ENCODE results near the gene THBD. TPM values are rescaled to one million over a fixed set of nuclear protein-coding genes. Genes with fewer than 3 reads are reported as not detected.

THBD gene
- total RNA-seq, 1 experiment from 2014 or later = not detected

GRCh38 chr20:23092861-23093495 is 43.5 kb upstream of the THBD start:
- H3K27ac Mint-ChIP-seq (ENCODE audit: unreplicated experiment) = no peak overlapping the region
- DNase-seq = no peak
- CTCF ChIA-PET = no interaction called here
- no peaks in the 10 kb centered on the region for H3K4me1 Mint-ChIP-seq (ENCODE audit: low read depth, unreplicated experiment)
- no peak overlapping the region for H3K4me3 Mint-ChIP-seq (ENCODE audit: low read depth, unreplicated experiment)
- BruUV-seq (replicated peaks) = no TSS peak
- H3K27me3 Mint-ChIP-seq (ENCODE audit: unreplicated experiment) = peaks cover 19% of the 10 kb centered on the region
- TF ChIP-seq, protein P1, sequence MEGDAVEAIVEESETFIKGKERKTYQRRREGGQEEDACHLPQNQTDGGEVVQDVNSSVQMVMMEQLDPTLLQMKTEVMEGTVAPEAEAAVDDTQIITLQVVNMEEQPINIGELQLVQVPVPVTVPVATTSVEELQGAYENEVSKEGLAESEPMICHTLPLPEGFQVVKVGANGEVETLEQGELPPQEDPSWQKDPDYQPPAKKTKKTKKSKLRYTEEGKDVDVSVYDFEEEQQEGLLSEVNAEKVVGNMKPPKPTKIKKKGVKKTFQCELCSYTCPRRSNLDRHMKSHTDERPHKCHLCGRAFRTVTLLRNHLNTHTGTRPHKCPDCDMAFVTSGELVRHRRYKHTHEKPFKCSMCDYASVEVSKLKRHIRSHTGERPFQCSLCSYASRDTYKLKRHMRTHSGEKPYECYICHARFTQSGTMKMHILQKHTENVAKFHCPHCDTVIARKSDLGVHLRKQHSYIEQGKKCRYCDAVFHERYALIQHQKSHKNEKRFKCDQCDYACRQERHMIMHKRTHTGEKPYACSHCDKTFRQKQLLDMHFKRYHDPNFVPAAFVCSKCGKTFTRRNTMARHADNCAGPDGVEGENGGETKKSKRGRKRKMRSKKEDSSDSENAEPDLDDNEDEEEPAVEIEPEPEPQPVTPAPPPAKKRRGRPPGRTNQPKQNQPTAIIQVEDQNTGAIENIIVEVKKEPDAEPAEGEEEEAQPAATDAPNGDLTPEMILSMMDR (IDR thresholded peaks at IDR 0.05; ENCODE audit: unreplicated experiment) = no peak
- H3K9me3 Mint-ChIP-seq (ENCODE audit: low read depth, unreplicated experiment) = no peaks in the 10 kb centered on the region
- H3K36me3 Mint-ChIP-seq (ENCODE audit: insufficient read depth, unreplicated experiment) = no peaks in the 10 kb centered on the region
- intact Hi-C loops (cut with micrococcal nuclease; ENCODE audit: unreplicated experiment) = no loop called here

GRCh38 chr20:23092384-23092756 is 42.9 kb upstream of the THBD start:
- intact Hi-C loops (cut with micrococcal nuclease; ENCODE audit: unreplicated experiment) = no loop called here
- CTCF ChIA-PET = no interaction called here
- Mint-ChIP-seq H3K27me3 (ENCODE audit: unreplicated experiment) (peaks cover 19% of the 10 kb centered on the region), H3K9me3 (ENCODE audit: low read depth, unreplicated experiment) (no peaks in the 10 kb centered on the region), H3K36me3 (ENCODE audit: insufficient read depth, unreplicated experiment) (no peaks in the 10 kb centered on the region), H3K27ac (ENCODE audit: unreplicated experiment) (no peak overlapping the region), H3K4me1 (ENCODE audit: low read depth, unreplicated experiment) (no peaks in the 10 kb centered on the region), H3K4me3 (ENCODE audit: low read depth, unreplicated experiment) (no peak overlapping the region)
- BruUV-seq (replicated peaks) = no TSS peak
- no peak for DNase-seq
- TF ChIP-seq, protein P1 (IDR thresholded peaks at IDR 0.05; ENCODE audit: unreplicated experiment) = no peak

- intact Hi-C loops (cut with micrococcal nuclease; ENCODE audit: unreplicated experiment) = no loop called here
- no peaks in the 10 kb centered on the region for H3K4me1 Mint-ChIP-seq (ENCODE audit: low read depth, unreplicated experiment)
Measured at GRCh38 chr20:23091721-23092383, 42.4 kb upstream of the THBD start.

DNA sequence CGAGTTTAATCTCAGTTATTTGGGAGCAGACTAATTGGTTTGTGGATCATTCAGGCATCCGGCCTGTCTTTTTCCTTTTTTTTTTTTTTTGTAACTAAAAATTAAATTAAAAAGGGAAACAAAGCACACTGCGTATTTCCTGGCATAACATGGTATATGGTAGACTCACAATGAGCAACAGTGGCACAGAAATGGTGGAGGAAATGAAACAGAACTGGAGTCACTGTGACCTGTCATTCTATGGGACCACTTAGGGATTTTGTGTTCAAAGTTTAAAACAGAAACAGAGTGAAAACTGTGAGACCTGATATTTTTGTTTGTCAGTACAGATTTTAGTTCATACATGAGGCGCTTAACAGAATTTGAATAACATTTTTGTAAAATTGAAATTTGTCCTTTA is 41.4 kb upstream of the THBD start:
- TF ChIP-seq, protein P1 (IDR thresholded peaks at IDR 0.05; ENCODE audit: unreplicated experiment) = no peak
- Mint-ChIP-seq H3K27me3 (ENCODE audit: unreplicated experiment) (peaks cover 19% of the 10 kb centered on the region), H3K27ac (ENCODE audit: unreplicated experiment) (no peak overlapping the region), H3K9me3 (ENCODE audit: low read depth, unreplicated experiment) (no peaks in the 10 kb centered on the region), H3K4me1 (ENCODE audit: low read depth, unreplicated experiment) (no peaks in the 10 kb centered on the region), H3K4me3 (ENCODE audit: low read depth, unreplicated experiment) (no peak overlapping the region), H3K36me3 (ENCODE audit: insufficient read depth, unreplicated experiment) (no peaks in the 10 kb centered on the region)
- CTCF ChIA-PET = no interaction called here
- no TSS peak for BruUV-seq (replicated peaks)
- no peak for DNase-seq
- intact Hi-C loops (cut with micrococcal nuclease; ENCODE audit: unreplicated experiment) = no loop called here

More at GRCh38 chr20:23091721-23092383, 42.4 kb upstream of the THBD start:
- Mint-ChIP-seq H3K36me3 (ENCODE audit: insufficient read depth, unreplicated experiment) (no peaks in the 10 kb centered on the region), H3K4me3 (ENCODE audit: low read depth, unreplicated experiment) (no peak overlapping the region), H3K27me3 (ENCODE audit: unreplicated experiment) (peaks cover 19% of the 10 kb centered on the region), H3K27ac (ENCODE audit: unreplicated experiment) (no peak overlapping the region), H3K9me3 (ENCODE audit: low read depth, unreplicated experiment) (no peaks in the 10 kb centered on the region)
- DNase-seq = no peak
- BruUV-seq (replicated peaks) = no TSS peak
- TF ChIP-seq, protein P1 (IDR thresholded peaks at IDR 0.05; ENCODE audit: unreplicated experiment) = no peak
- CTCF ChIA-PET = no interaction called here

Data from Calu3 (cell line).